Raji (cell line): Measurements from ENCODE around the gene UTP20.

ENCODE experiments used
- POLR2A ChIP-seq: IDR thresholded peaks from 2 replicates; pipeline ENCODE4 v1.6.1; 2011; ENCODE audit warnings: low read depth, low read length, control low read depth; ENCODE audit not compliant: insufficient read depth

Gene UTP20

GRCh38 chr12:101299931-101300330, 20.0 kb downstream of the UTP20 start:
- no peak for TF ChIP-seq POLR2A

- no peak for TF ChIP-seq POLR2A
Measured at GRCh38 chr12:101302741-101303140, 22.8 kb downstream of the UTP20 start.

- no peak for TF ChIP-seq POLR2A
Measured at GRCh38 chr12:101305226-101305779, 25.4 kb downstream of the UTP20 start.

- no peak for TF ChIP-seq POLR2A
Measured at GRCh38 chr12:101305794-101306193, 25.9 kb downstream of the UTP20 start.

- TF ChIP-seq POLR2A = no peak
Measured at GRCh38 chr12:101322480-101322879, 42.6 kb downstream of the UTP20 start.

GRCh38 chr12:101323255-101323654, 43.4 kb downstream of the UTP20 start:
- TF ChIP-seq POLR2A = no peak

- TF ChIP-seq POLR2A = no peak
Measured at GRCh38 chr12:101325590-101325989, 45.7 kb downstream of the UTP20 start.

- TF ChIP-seq POLR2A = no peak
Measured at GRCh38 chr12:101327051-101327450, 47.1 kb downstream of the UTP20 start.

- TF ChIP-seq POLR2A = no peak
Measured at GRCh38 chr12:101327546-101327945, 47.6 kb downstream of the UTP20 start.

- no peak for TF ChIP-seq POLR2A
Measured at GRCh38 chr12:101328917-101329316, 49.0 kb downstream of the UTP20 start.

- no peak for TF ChIP-seq POLR2A
Measured at GRCh38 chr12:101330631-101331030, 50.7 kb downstream of the UTP20 start.

GRCh38 chr12:101336437-101336836, 56.5 kb downstream of the UTP20 start:
- no peak for TF ChIP-seq POLR2A

- no peak for TF ChIP-seq POLR2A
Measured at GRCh38 chr12:101338087-101338486, 58.2 kb downstream of the UTP20 start.

GRCh38 chr12:101343893-101344292, 64.0 kb downstream of the UTP20 start:
- TF ChIP-seq POLR2A = no peak

- TF ChIP-seq POLR2A = no peak
Measured at GRCh38 chr12:101351682-101352081, 71.8 kb downstream of the UTP20 start.

GRCh38 chr12:101356794-101357193, 76.9 kb downstream of the UTP20 start:
- TF ChIP-seq POLR2A = no peak

- no peak for TF ChIP-seq POLR2A
Measured at GRCh38 chr12:101361455-101361854, 81.5 kb downstream of the UTP20 start.
